Endothelial cell of hepatic sinusoid (primary cell): Measurements from ENCODE around the gene DEPDC1B.
"Not testable (repeated sequence)": the region's sequence is repeated elsewhere in the genome, so short reads cannot be mapped to it uniquely, and the experiment has no call there.

ENCODE experiments used
- in situ Hi-C: cut with HindIII; loops from 2 replicates; pipeline ENCODE4 v1.10.0; 2017; ENCODE audit warnings: low sequenced_read_pairs

Gene DEPDC1B

GRCh38 chr5:60699288-60699608 is 718 bp downstream of the DEPDC1B start:
- in situ Hi-C loops: no loop called here

- in situ Hi-C loops: no loop called here
Observed at GRCh38 chr5:60698336-60698735, 1.6 kb downstream of the DEPDC1B start.

GRCh38 chr5:60690326-60690725 is 9.6 kb downstream of the DEPDC1B start:
- in situ Hi-C loops: no loop called here

GRCh38 chr5:60688980-60689379 is 11.0 kb downstream of the DEPDC1B start:
- in situ Hi-C loops: no loop called here

- in situ Hi-C loops: no loop called here
Observed at GRCh38 chr5:60687927-60688720, 11.8 kb downstream of the DEPDC1B start.

GRCh38 chr5:60686157-60686556 is 13.8 kb downstream of the DEPDC1B start:
- in situ Hi-C loops: no loop called here

- in situ Hi-C loops: no loop called here
Observed at GRCh38 chr5:60685700-60686099, 14.3 kb downstream of the DEPDC1B start.

GRCh38 chr5:60685028-60685427 is 14.9 kb downstream of the DEPDC1B start:
- in situ Hi-C loops: no loop called here

GRCh38 chr5:60682007-60682406 is 18.0 kb downstream of the DEPDC1B start:
- in situ Hi-C loops: not testable (repeated sequence)

- in situ Hi-C loops: no loop called here
Observed at GRCh38 chr5:60679816-60680215, 20.1 kb downstream of the DEPDC1B start.

GRCh38 chr5:60677850-60678664 is 21.9 kb downstream of the DEPDC1B start:
- in situ Hi-C loops: no loop called here

GRCh38 chr5:60675286-60675685 is 24.7 kb downstream of the DEPDC1B start:
- in situ Hi-C loops: no loop called here

GRCh38 chr5:60674251-60675069 is 25.5 kb downstream of the DEPDC1B start:
- in situ Hi-C loops: no loop called here

- in situ Hi-C loops: no loop called here
Observed at GRCh38 chr5:60673334-60673733, 26.6 kb downstream of the DEPDC1B start.

- in situ Hi-C loops: no loop called here
Observed at GRCh38 chr5:60672693-60673264, 27.2 kb downstream of the DEPDC1B start.

GRCh38 chr5:60671899-60672692 is 27.9 kb downstream of the DEPDC1B start:
- in situ Hi-C loops: no loop called here

GRCh38 chr5:60670749-60671148 is 29.2 kb downstream of the DEPDC1B start:
- in situ Hi-C loops: no loop called here

- in situ Hi-C loops: no loop called here
Observed at GRCh38 chr5:60668686-60669304, 31.2 kb downstream of the DEPDC1B start.

- in situ Hi-C loops: no loop called here
Observed at GRCh38 chr5:60651872-60652620, 47.9 kb downstream of the DEPDC1B start.
